Measurements from ENCODE around the gene TEPSIN. TPM values are rescaled to one million over a fixed set of nuclear protein-coding genes. Genes with fewer than 3 reads are reported as not detected.
A peak's percentile ranks its signal among the peaks of the same experiment; 100 is the strongest.

Gene TEPSIN
- total and polyA plus RNA-seq, 11 donors, result 6.8 to 16.0 (median 10.4) TPM

- intact Hi-C loops (cut with DNase I), result loop anchor here in 3 of 10 donors (5.0 to 10.0 kb wide), 3 partner anchors 100 to 250 kb away; partner anchors contain the start of genes CHMP6 (in 2 of the 3) and BAIAP2 (in 1 of the 3)
- Histone ChIP-seq H3K36me3 (peaks cover 0 to 23% (median 0%) of the 10 kb centered on the region in 9 donors), H3K4me3 (no peak overlapping the region), H3K27me3 (no peaks in the 10 kb centered on the region), H3K4me1 (peaks cover 2 to 26% (median 15%) of the 10 kb centered on the region in 12 donors), H3K27ac (no peak overlapping the region), H3K9me3 (no peaks in the 10 kb centered on the region)
- WGBS, 4 donors, result 74 to 83% (median 77%) methylated on average over 24 to 32 of the region's 33 CpGs
- ATAC-seq, result no peak
- TF ChIP-seq POLR2A (IDR thresholded peaks at IDR 0.05) (no peak), CTCF (IDR thresholded peaks at IDR 0.05) (no peak)
- no peak for DNase-seq
These were observed 3.8 kb upstream of the TEPSIN start for GRCh38 chr17:81242421-81243332.

GRCh38 chr17:81241648-81242420 lies 3.0 kb upstream of the TEPSIN start:
- Histone ChIP-seq H3K4me3 (no peak overlapping the region), H3K36me3 (peaks cover 0 to 23% (median 0%) of the 10 kb centered on the region in 9 donors), H3K4me1 (peaks cover 5 to 34% (median 23%) of the 10 kb centered on the region in 12 donors), H3K9me3 (no peaks in the 10 kb centered on the region), H3K27me3 (no peaks in the 10 kb centered on the region), H3K27ac (no peak overlapping the region)
- peak; percentile 67 to 81 (median 74) for TF ChIP-seq CTCF (IDR thresholded peaks at IDR 0.05)
- TF ChIP-seq POLR2A (IDR thresholded peaks at IDR 0.05), result no peak
- intact Hi-C loops (cut with DNase I), result loop anchor here (1.0 to 10.0 kb wide), 5 partner anchors 99 to 250 kb away; partner anchors contain the start of genes CHMP6 (in 2 of the 10) and BAIAP2 (in 1 of the 10)
- DNase-seq (peak in 1 of 5 donors; percentile 54), ATAC-seq (no peak)
- WGBS, 4 donors, result 45 to 49% (median 45%) methylated on average over 14 to 26 of the region's 26 CpGs

GRCh38 chr17:81241203-81241602 lies 2.3 kb upstream of the TEPSIN start:
- intact Hi-C loops (cut with DNase I), result loop anchor here (1.0 to 10.0 kb wide), 5 partner anchors 98 to 249 kb away; partner anchors contain the start of genes CHMP6 (in 2 of the 10) and BAIAP2 (in 1 of the 10)
- ATAC-seq (no peak), DNase-seq (no peak)
- no peaks in the 10 kb centered on the region for H3K9me3 ChIP-seq
- H3K4me1 ChIP-seq, result peaks cover 5 to 39% (median 25%) of the 10 kb centered on the region in 12 donors
- WGBS, 4 donors, result 87 to 90% (median 89%) methylated on average over 8 to 10 of the region's 10 CpGs
- H3K36me3 ChIP-seq, result peaks cover 0 to 25% (median 0%) of the 10 kb centered on the region in 9 donors
- TF ChIP-seq POLR2A (IDR thresholded peaks at IDR 0.05) (no peak), CTCF (IDR thresholded peaks at IDR 0.05) (no peak)
- no peak overlapping the region for H3K4me3 ChIP-seq
- no peak overlapping the region for H3K27ac ChIP-seq
- H3K27me3 ChIP-seq, result no peaks in the 10 kb centered on the region

All from heart left ventricle (tissue), 16 donors.